ENCODE data around the gene AP4E1. TPM values are rescaled to one million over a fixed set of nuclear protein-coding genes. Genes with fewer than 3 reads are reported as not detected.

The AP4E1 gene
- total and polyA plus RNA-seq, 2 of the 8 experiments (the other 6 are each of a cell fraction or from before 2014, with no cell fraction given), result 1.4 to 10.9 TPM

GRCh38 chr15:50880206-50880605 lies 28.3 kb upstream of the AP4E1 start (continued):
- TF ChIP-seq SIX5 (IDR thresholded peaks at IDR 0.05; ENCODE audit: low read depth, low read length), result no peak
- no peak for TF ChIP-seq TEAD4 (IDR thresholded peaks at IDR 0.05; ENCODE audit: low read depth, low read length)
